Gastroesophageal sphincter (tissue), 3 donors: Measurements from ENCODE around the gene HIVEP3.

Experiments
- EP300 ChIP-seq: sonication (generic); formaldehyde crosslinking; IDR thresholded peaks from one replicate; pipeline ENCODE4 v1.6.1; 2017; ENCODE audit warnings: antibody characterized with exemption, mild to moderate bottlenecking
- POLR2A ChIP-seq, 2 donors: fragments of 450-650 bp; IDR thresholded peaks; one replicate each; pipeline ENCODE4 v1.6.1; 2017; ENCODE audit warnings: antibody characterized with exemption in 2 of 2, mild to moderate bottlenecking in 2 of 2, moderate library complexity in 1 of 2
- TF ChIP-seq, protein P1 (sequence below), 4 experiments: fragments of 200-600 bp in 2 of 4; fragments of 450-650 bp in 2 of 4; sonication (generic) in 1 of 4; IDR thresholded peaks; one replicate each; pipeline ENCODE4 v1.5.1; 2017 to 2019; ENCODE audit warnings: antibody characterized with exemption in 4 of 4, mild to moderate bottlenecking in 2 of 4, moderate library complexity in 2 of 4

DNA sequence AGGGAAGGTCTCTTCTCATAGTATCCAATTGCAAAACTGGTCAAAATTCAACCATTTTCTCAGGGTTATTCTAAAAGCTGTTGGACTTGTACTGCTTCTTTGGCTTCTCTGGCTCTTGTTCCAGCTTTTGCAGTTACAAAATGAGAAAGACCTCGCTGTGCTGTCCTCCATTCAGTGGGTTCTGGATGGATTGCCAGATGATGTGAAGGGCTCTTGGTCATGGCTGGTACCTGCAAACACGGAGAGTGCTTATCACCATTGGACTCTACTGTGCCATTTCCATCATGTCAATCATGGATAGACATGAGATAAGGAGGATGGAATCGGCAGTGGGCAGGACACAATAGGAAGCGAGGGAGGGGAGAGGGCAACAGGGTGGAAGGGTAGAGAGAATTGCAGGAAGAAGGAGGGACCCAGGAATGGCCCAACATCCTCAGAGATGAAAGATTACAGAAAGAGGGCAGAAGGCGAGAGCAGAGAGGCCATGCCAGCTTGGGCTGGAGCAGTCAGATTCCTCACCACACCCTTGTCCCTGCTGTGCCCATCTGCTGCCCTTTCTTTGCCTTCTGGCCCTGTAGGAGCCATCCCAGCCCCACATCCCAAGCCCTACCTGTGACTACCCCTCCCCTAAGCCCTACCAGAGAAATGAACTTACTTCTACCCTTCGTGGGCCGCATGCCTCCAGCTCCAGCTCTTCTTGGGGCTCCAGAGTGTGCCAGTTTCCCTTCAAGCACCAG is 70.3 kb downstream of the HIVEP3 start:
- TF ChIP-seq, protein P1, sequence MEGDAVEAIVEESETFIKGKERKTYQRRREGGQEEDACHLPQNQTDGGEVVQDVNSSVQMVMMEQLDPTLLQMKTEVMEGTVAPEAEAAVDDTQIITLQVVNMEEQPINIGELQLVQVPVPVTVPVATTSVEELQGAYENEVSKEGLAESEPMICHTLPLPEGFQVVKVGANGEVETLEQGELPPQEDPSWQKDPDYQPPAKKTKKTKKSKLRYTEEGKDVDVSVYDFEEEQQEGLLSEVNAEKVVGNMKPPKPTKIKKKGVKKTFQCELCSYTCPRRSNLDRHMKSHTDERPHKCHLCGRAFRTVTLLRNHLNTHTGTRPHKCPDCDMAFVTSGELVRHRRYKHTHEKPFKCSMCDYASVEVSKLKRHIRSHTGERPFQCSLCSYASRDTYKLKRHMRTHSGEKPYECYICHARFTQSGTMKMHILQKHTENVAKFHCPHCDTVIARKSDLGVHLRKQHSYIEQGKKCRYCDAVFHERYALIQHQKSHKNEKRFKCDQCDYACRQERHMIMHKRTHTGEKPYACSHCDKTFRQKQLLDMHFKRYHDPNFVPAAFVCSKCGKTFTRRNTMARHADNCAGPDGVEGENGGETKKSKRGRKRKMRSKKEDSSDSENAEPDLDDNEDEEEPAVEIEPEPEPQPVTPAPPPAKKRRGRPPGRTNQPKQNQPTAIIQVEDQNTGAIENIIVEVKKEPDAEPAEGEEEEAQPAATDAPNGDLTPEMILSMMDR (IDR thresholded peaks at IDR 0.05): no peak
- no peak for TF ChIP-seq EP300
- TF ChIP-seq POLR2A (IDR thresholded peaks at IDR 0.05): no peak
